ENCODE data around the gene MAIP1.
A peak's percentile ranks its signal among the peaks of the same experiment; 100 is the strongest.
"Not testable (repeated sequence)": the region's sequence is repeated elsewhere in the genome, so short reads cannot be mapped to it uniquely, and the experiment has no call there.

Gene MAIP1, protein sequence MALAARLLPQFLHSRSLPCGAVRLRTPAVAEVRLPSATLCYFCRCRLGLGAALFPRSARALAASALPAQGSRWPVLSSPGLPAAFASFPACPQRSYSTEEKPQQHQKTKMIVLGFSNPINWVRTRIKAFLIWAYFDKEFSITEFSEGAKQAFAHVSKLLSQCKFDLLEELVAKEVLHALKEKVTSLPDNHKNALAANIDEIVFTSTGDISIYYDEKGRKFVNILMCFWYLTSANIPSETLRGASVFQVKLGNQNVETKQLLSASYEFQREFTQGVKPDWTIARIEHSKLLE

DNA sequence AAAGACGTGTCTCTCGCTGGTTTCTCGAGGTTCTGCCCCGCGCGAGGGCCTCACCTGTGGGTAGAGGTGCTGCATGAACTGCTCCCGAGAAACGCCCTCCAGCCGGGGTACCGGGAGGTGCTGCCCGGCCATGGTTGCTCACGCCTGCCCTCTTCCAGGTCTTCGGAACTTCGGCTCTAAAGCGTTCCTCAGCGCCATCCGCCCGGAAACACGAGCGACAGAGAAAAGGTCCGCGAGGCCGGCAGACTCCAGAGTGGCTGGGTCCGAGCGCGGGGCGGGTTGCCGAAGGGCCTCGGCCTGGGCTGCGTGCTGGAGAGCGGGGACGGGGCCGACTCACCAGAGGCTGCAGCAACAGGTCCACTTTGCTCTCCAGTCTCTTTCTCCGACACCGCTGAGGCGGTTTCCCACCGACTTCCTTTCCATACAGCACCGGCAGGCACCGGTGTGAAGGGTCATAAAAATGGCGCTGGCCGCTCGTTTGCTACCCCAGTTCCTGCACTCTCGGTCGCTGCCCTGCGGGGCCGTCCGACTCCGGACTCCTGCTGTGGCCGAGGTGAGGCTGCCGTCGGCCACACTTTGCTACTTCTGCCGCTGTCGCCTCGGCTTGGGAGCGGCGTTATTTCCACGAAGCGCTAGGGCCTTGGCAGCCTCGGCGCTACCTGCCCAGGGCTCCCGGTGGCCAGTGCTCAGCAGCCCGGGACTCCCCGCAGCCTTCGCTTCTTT is at the start of gene MAIP1, which contains the start of gene TYW5:
MAIP1 (plus strand) TSS at position 244 of the 723 bp plus-strand sequence; CDS start at position 461, 217 bp downstream.
TYW5 (minus strand) TSS at position 153 of the 723 bp plus-strand sequence; CDS start at position 132, 21 bp downstream.
- peak; percentile 91 for DNase-seq (ENCODE audit: low read depth)

DNA sequence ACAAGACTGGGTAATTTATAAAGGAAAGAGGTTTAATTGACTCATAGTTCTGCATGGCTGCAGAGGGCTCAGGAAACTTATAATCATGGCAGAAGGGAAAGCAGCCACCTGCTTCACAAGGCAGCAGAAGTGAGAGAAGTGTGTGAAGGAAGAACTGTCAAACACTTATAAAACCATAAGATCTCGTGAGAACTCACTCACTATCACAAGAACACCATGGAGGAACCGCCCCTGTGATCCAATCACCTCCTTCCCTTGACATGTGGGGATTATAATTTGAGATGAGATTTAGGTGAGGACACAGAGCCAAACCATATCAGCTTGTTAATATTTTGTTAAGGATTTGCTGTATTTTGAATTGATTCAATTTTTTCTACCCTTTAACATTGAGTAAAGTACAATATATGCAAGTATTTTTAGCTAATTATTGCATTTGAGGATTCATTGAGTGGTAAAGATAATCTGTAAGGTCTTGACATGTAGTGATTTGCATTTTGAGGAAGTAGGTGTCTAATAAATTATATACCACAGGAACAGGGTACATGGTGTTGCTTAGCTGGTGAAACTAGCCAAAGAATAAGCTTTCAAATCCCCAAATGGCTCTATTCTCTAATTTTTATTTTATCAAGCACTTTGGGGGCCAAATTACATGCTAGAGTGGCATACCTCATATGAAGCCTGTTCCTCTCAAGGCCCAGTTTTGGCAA is 48.2 kb upstream of the MAIP1 start:
- no peak for DNase-seq (ENCODE audit: low read depth)

DNA sequence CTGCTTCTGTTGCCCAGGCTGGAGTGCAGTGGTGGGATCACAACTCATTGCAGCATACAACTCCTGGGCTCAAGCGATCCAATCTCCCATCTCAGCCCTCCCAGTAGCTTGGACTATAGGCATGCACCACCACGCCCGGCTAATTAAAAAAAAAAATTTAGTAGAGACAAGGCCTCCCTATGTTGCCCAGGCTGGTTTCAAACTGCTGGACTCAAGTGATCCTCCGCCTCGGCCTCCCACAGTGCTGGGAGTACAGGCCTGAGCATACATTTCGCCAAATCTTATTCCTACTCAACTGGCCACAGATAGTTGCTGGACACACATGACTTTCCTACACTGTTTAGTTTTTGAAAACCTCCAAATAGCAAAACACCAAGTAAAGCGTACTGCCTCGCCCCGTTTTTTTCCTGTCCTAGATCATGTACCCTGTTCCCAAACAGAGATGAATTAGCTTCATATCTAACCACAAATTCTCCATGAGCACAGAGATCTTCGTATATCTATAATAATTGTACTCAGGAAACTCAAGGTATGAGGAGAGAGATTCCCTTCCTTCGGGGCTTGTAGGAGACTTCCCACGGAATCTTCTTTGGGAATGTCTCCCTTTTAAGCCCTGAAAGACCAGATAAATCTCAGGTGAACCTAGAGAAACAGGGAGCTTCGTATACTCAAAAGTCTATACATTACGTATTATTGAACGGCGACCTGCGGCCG is 44.9 kb upstream of the MAIP1 start:
- no peak for DNase-seq (ENCODE audit: low read depth)

DNA sequence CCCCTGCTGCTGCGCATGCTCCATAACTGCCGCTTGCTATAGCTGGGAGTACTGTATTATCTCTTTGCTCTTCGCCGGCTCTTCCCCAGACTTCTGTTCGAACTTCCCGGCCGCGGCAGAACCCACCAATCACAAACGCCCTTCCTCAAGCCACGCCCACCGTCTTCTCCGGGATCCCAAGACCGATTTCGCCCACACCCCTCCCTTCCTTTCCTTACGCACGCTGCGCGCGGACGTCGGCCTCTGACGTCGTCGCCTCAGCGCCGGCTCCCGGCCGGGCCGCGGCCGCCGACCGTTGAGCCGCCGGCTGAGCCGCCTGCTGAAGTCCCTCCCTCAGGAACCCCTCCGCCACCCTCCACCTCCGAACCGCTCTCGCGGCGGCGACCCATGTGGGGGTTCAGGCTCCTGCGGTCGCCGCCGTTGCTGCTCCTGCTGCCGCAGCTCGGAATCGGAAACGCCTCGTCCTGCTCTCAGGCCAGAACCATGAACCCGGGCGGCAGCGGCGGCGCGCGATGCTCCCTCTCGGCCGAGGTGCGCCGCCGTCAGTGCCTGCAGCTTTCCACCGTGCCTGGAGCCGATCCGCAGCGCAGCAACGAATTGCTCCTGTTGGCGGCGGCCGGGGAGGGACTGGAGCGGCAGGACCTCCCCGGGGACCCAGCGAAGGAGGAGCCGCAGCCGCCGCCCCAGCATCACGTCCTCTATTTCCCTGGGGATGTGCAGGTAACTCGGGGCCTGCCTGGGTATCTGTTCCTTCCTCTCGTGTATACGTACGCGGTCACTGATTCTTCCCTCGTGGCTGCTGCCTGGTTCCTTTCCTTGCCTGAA is 44.1 kb upstream of the MAIP1 start, which contains the start of gene C2orf69:
C2orf69 (plus strand) TSS at position 242 of the 825 bp plus-strand sequence; CDS start at position 388, 146 bp downstream.
- peak; percentile 98 for DNase-seq (ENCODE audit: low read depth)

DNA sequence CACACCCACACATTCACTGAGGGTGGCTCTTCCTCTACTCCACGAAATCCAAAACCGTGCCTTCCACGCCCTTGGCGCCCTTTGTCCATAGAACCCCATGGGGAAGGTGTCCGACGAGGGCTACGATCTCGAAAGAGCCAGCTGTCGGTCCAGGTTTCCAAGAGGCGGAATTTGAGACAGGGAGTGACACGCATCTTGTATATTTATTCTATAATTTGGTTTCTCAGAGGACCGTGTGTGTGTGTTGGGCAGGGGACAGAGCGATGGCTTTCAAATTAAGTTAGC is 43.6 kb upstream of the MAIP1 start:
- DNase-seq (ENCODE audit: low read depth), result no peak

DNA sequence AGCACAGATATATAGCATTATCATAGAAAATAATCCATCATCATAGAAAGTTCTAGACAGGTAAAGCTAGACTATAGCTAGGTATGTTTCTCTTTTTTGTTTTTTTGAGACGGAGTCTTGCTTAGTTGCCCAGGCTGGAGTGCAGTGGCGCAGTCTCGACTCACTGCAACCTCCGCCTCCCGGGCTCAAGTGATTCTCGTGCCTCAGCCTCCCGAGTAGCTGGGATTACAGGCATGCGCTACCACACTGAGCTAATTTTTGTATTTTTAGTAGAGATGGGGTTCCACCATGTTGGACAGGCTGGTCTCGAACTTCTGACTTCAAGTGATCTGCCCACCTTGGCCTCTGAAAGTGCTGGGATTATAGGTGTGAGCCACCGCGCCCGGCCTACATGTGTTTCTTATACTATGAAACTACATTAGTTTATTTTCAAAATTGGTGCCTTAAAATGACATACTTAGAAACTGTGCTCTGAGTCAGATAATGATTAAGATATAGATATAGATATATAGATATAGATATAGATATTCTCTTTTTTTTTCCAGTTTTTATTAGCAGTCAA is 42.7 kb upstream of the MAIP1 start:
- not testable (repeated sequence) for DNase-seq (ENCODE audit: low read depth)

DNA sequence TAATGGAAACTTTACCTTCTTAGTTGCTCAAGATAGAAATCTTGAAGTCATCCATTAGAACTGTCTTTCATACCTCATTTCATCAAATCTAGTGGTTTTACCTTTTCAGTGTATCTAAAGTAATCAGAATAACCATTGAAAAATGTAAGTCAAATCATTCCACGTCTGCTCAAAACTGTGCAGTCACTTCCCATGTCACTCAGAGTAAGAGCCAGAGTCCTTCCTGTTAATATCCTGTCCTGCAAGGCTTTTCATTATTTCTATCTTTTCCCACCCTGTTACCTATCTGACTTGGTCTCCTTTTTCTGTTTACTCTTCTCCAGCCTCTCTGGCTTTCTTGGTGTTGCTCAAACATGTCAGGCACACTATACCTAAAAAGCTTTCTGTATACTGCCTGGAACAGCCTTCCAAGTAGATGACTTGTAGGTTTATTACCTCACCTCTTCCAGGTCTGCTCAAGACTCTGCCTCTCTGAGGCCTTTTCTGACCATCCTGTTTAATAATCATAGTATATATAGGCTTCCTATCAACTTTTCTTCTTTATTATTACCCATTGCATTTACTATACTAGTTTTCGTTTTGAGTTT is 40.9 kb upstream of the MAIP1 start:
- DNase-seq (ENCODE audit: low read depth), result no peak

DNA sequence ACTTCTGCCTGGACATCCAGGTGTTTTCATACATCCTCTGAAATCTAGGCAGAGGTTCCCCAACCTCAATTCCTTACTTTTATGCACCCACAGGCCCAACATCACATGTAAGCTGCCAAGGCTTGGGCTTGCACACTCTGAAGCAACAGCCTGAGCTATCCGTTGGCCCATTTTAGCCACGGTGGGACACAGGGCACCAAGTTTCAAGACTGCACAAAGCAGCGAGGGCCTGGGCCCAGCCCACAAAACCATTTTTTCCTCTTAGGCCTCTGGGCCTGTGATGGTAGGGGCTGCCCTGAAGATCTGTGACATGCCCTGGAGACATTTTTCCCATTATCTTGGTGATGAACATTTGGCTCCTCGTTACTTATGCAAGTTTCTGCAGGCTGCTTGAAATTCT is 38.4 kb upstream of the MAIP1 start:
- DNase-seq (ENCODE audit: low read depth), result no peak

DNA sequence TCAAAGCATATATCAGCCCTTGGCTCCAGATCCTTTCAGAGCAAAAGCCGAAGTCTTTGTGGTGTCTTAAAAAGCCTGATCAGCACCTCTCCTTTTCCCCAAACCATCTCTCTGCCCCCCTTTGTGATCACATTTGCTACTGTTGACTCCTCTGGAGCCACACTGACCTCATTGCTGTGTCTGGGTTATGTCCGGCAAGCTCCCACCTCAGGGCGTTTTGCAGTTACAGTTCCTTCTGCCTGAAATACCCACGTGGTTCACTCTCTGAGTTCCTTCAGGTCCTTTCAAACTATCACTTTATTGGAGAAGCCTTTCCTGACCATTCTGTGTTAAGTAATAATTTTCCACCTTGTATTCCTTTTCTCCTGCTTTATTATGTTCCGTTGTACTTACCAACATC is 32.5 kb upstream of the MAIP1 start:
- DNase-seq (ENCODE audit: low read depth), result peak; percentile 43

DNA sequence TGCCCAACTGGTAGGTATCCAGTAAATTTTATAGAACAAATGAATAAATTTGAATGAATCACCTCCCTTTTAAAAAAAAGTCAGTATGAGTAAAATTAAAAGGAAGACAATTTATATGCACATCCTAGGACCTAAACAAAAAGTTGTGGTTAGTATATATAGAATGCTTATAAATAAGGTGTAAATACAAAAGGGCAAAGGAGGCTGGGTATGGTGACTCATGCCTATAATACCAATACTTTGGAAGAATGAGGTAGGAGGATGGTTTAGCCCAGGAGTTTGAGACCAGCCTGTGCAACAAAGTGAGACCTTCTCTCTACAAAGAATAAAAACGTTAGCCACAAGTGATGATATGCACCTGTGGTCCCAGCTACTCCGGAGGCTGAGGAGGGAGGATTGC is 31.5 kb upstream of the MAIP1 start:
- peak; percentile 28 for DNase-seq (ENCODE audit: low read depth)

DNA sequence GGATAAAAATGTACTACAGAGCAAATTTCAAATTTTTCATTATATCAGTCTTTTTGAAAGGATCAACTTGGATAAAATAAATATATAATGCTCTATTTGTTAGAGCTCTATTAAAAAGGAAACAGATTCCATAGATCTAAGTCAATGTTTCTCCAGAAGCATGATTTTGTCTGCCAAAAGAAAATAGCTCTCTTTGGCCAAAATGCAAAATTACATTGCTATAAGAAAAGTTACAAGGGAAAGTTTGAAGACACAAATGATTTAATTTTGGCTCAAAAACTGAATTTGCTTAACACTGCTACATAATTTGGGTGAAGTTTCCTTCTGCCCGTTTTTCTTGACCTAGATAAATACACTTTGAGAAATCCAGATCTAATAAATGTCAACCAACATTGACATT is 28.6 kb upstream of the MAIP1 start:
- DNase-seq (ENCODE audit: low read depth), result no peak

DNA sequence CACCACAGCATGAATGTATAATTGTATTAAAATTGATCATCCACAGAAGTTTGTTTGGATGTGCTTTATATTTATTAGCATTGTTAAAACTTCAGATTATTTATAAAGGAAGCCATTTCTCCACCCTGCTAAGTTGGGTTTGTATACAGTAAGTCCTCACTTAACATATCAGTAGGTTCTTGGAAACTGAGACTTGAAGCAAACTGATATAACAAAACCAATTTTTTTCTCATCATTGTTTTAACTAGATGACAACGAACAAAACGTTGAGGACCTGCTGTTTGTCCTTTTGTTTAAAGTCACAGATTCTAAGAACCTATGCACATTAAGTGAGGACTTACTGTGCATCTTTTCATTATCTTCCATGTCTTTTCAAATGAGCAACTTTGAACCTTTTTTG is 27.2 kb upstream of the MAIP1 start:
- DNase-seq (ENCODE audit: low read depth), result no peak

DNA sequence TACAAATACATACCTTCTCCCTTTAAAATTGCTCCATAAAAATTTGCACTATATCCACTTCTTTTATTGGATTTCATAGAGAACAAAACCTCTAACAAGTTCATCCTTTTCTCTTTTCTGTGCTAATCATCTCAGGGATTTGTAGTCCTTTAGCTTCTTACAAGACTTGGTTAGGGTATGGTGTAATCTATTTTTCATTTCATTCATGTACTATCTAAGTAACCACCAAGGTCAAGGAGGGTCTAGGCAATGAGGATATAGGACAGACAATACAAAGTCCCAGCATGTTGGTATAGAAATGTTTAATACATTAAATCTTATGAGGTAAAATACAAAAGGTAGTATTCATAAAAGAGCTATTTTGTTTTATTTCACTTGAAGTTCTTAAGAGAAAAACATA is 26.8 kb upstream of the MAIP1 start:
- no peak for DNase-seq (ENCODE audit: low read depth)

DNA sequence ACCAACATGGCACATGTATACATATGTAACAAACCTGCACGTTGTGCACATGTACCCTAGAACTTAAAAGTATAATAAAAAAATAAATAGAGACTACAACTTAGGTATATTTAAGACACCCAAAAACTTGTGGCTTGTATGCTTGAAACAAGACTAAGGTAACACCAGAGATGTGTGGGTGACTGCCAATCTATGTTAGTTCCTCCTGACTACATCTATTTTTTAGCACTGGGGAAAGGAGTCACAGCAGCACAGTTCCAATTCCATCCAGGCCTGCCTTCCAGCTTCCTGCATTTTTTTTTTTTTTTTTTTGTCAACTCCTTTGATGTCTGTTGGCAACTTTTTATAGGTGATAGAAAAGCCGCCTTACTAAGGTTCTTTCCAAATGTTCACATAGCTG is 26.1 kb upstream of the MAIP1 start:
- DNase-seq (ENCODE audit: low read depth), result no peak

DNA sequence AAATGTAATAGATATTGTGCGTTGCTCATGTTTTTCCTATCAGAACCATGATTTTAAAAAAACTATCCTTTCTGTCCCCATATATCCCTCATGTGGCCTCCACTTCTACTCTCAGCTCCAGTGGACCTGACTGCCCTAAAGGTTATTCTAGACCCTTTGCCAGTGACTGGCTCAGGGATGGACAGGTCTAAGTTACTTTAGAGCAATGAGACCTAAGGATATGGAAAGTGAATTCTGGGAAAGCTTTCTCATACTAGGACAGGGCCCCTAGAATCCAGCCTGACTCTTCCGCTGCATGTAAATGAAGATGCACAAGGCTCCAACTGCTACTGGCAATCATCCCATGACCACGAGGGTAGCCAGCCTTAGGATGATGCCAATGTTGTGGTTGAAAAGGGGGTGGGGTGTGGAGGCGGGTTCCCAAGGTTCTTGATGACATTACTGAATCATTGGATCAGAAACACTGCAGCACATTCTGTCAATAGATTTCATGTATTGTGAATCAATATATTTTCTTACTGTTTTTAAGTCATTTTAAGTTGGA is 23.0 kb upstream of the MAIP1 start:
- DNase-seq (ENCODE audit: low read depth), result no peak

DNA sequence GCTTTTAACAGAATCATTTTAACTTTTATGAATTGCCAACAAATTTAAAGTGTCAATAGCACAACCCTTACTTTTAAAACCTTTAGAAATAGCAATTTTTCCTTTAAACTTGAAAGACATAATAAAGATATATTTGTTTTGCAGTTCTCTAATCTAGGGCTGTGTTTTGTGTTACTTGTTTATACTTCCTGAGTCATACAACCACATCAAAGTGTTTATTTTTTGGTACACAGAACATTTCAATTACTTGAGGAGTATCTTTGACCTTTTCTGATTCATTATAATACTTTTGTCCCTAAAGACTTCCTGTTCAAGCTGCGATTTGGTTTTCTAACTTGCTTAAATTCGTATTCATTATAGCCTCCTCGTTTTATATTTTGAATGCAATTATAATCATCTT is 21.9 kb upstream of the MAIP1 start:
- peak; percentile 41 for DNase-seq (ENCODE audit: low read depth)

DNA sequence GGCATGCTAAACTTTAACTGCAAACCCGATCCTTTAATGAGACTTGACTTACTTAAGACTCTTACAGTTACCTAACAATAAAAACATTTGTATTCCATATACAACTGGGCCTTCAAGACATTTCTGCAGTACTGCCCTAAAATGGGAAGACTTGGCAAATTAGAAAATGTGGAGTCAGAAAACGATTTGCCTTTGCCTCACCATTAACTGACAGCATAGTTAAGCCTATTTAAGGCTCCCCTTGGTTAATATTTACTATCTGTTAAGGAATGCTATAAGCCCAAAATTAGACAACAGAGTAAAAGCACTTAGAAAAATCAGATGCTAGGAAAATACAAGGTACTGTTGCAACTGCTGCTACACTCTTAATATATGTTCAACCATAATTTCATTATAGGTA is 18.8 kb upstream of the MAIP1 start:
- DNase-seq (ENCODE audit: low read depth), result no peak

DNA sequence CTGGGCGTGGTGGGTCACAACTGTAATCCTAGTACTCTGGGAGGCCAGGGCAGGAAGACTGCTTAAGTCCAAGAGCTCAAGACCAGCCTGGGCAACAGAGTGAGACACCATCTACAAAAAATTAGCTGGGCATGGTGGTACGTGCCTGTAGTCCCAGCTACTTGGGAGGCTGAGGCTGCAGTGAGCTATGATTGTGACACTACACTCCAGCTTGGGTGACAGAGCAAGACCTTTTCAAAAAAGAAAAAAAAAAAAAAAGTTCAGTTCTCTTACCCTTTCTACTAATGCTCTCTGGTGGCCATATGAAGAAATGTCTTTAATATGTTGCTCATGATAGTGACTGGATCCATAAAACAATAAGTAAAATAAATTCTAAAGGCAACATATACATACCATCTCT is 15.0 kb upstream of the MAIP1 start:
- DNase-seq (ENCODE audit: low read depth), result peak; percentile 71

DNA sequence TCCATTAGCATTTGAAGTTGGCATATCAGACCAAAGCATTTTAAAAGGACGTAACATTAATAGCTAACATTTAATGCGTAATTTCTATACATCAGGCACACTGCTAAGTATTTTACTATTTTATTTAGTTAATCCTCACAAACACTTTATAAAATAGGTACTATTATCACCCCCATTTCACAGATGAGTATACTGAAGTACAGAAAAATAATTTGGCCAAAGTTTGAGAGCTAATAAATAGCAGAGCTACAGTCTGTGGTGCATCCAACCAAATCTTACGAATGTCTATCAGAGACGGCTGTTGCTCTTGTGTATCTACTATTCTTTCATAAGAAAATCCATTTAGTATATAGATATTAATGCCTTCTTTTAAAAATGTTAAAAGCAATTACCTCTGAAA is 12.0 kb upstream of the MAIP1 start:
- no peak for DNase-seq (ENCODE audit: low read depth)

DNA sequence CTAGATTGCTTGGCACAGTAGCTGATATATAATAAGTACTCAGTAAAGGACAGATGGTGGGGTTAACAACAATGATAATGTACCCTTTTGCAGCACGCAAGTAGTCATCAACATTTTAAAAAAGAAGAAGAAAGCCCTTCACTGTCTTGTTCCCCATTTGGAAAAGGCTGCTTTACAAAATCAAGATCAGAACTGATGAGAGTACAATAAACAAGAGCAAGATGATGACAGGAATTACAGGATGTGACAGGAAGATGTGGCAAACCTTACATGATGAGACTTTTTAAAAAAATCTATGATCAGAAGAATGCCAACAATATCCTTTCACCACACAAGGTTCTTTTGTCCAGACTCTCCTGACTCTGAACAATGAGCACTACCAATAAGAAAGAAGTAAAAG is 9.2 kb upstream of the MAIP1 start:
- DNase-seq (ENCODE audit: low read depth), result no peak

DNA sequence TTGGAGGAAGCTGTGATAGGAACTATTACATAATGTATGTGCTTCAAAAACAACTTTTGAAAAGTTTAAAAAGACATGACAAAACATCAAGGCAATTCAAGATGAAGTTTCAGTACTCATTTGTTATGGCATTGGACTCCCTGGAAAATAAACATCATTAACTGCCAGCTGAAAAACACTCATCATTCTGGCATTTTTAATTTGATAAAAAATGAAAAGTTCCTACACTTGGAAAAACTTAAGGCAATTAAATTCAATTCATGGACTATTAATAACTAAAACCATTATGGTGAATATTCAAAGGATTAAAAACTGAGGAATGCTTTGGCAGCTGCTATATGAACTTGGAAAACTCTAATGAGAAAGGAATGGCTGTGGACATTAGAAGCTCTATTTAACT is 8.5 kb upstream of the MAIP1 start:
- DNase-seq (ENCODE audit: low read depth), result no peak
